ENCODE data around the gene TBCCD1. TPM values are rescaled to one million over a fixed set of nuclear protein-coding genes. Genes with fewer than 3 reads are reported as not detected.
A peak's percentile ranks its signal among the peaks of the same experiment; 100 is the strongest.

Gene TBCCD1
- total RNA-seq, 1 donor from 2014 or later = 17.7 TPM

DNA sequence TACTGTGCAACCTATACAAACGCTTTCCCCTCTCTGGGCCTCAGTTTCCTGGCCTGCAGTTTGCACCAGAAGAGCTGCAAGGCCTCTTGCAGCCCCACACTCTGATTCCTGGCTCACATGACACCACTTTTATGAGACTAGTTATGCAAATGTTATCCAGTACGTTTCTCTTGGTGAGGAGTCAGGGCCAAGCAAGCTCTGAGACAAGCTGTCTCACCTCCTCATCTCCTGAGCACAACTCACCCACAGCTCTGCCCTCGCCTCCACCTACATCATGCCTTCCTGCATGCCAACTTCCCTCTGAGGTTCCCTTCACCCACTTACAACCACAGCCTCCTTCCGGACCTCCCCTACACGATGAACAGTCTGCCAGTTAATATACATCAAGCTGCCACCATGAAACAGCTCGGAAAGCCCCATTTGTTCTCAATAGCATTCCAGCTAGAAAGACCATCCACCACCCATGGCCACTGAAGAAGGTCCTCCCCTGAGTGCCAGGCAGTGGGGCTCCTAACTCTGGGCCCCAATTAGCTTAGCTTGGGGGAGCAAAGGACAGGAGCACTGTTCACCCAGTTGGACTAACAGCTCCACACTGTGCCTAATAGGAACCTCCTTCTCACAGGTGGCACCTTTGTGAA lies 48.0 kb downstream of the TBCCD1 start:
- Mint-ChIP-seq H3K27me3 (ENCODE audit: low read depth) (no peaks in the 10 kb centered on the region), H3K27ac (peak overlapping the region; percentile 7), H3K36me3 (ENCODE audit: low read depth) (no peaks in the 10 kb centered on the region), H3K4me3 (ENCODE audit: low read depth) (no peak overlapping the region), H3K4me1 (ENCODE audit: low read depth) (peaks cover 41% of the 10 kb centered on the region), H3K9me3 (peaks cover 4% of the 10 kb centered on the region)
- intact Hi-C loops (cut with micrococcal nuclease) = loop anchor here (1.0 kb wide), 1 partner anchor 16 kb away; no protein-coding TSS in a partner anchor
- DNase-seq (ENCODE audit: low spot score) = peak; percentile 18

DNA sequence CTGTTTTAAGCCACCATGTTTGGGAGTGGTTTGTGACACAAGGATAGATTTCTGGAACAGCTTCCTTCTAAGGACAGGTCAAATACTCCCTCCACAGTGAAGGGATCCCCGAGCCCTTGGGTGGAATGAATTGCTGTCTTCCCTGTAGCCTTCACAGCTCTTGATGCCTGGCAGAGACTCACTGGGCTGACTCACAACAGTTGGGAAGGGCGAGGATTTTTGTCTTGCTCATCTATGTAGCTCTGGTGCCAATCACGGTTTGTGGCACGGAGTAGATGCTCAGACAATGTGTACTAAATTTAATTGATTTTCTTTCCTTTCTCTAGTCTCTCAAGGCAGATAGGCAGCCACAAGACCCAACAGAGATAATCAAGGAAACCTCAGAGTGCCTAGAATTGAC lies 49.9 kb downstream of the TBCCD1 start:
- Mint-ChIP-seq H3K4me3 (ENCODE audit: low read depth) (no peak overlapping the region), H3K27ac (no peak overlapping the region), H3K27me3 (ENCODE audit: low read depth) (peaks cover 3% of the 10 kb centered on the region), H3K4me1 (ENCODE audit: low read depth) (peaks cover 39% of the 10 kb centered on the region), H3K9me3 (peaks cover 4% of the 10 kb centered on the region), H3K36me3 (ENCODE audit: low read depth) (no peaks in the 10 kb centered on the region)
- intact Hi-C loops (cut with micrococcal nuclease) = no loop called here
- DNase-seq (ENCODE audit: low spot score) = no peak

DNA sequence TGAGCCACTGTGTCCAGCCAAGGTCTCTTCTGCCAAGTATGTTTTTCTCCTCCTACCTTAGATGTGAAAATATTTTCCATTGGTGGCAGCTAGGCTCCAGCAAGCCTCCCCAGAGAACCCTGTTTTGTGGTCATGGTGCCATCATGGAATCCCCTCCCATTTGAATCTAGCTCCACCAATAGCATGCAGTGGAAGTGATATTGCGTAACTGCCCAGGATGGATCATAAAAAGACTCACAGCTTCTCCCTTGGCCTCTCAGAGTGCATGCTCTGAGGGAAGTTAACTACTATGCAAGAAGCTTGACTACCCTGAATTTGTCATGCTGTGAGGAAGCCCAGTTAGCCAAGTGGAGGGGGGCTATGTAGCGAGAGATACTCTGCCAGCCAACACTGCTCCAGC lies 50.5 kb downstream of the TBCCD1 start:
- Mint-ChIP-seq H3K4me1 (ENCODE audit: low read depth) (peaks cover 41% of the 10 kb centered on the region), H3K36me3 (ENCODE audit: low read depth) (no peaks in the 10 kb centered on the region), H3K4me3 (ENCODE audit: low read depth) (no peak overlapping the region), H3K27me3 (ENCODE audit: low read depth) (peaks cover 3% of the 10 kb centered on the region), H3K9me3 (peaks cover 4% of the 10 kb centered on the region), H3K27ac (no peak overlapping the region)
- intact Hi-C loops (cut with micrococcal nuclease) = no loop called here
- DNase-seq (ENCODE audit: low spot score) = no peak

DNA sequence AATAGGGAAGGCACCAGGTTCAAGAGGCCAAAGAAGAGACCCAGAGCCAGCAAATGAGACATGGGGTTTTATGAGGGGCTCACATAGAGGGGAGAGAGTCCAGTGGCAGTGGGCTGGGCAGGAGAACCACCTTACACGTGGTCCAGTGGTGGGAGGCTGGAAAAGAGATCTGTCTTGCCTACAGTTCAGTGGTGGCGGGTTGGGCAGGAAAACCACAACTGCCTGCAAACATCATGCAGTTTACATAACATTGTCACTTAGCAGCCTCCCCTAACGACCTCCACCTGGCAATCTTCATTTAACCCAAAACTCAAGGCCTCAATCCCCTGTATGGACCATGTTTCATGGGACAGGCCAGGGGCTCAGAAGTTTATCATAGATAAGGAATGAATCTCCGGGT lies 52.0 kb downstream of the TBCCD1 start:
- Mint-ChIP-seq H3K27me3 (ENCODE audit: low read depth) (peaks cover 3% of the 10 kb centered on the region), H3K4me1 (ENCODE audit: low read depth) (peaks cover 39% of the 10 kb centered on the region), H3K4me3 (ENCODE audit: low read depth) (no peak overlapping the region), H3K36me3 (ENCODE audit: low read depth) (no peaks in the 10 kb centered on the region), H3K9me3 (peaks cover 4% of the 10 kb centered on the region), H3K27ac (no peak overlapping the region)
- intact Hi-C loops (cut with micrococcal nuclease) = no loop called here
- peak; percentile 17 for DNase-seq (ENCODE audit: low spot score)

DNA sequence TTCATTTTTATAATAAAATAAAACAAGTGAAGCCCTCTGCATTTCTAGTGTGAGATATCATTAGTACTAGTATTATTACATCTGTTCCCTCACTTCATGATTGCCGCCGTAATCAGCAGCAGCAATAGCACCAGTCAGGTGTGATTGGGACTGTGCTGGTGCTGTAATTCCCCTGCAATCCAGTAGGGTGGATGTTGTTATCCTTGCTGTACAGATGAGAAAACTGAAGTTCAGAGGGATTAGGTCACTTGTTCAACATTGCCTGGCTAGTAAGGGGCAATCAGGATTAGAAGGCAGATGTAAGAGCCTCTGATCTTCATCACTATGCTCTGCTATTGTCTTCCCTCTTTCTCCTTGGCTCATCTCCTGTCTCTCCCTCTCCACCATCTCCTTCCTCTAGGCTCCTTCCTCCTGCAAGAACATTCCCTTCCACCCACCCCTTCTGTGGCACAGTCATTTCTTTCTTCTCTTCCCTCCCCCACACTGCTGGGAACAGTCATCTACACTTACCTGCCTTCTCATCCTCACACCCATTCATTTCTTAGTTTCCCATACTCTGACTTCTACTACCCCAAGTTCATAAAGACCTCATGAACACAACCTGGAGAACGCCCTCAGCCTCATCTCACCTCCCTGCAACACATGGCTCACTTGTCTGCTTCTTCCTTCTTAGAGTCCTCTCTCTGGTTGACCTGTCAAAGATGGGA lies 52.7 kb downstream of the TBCCD1 start:
- Mint-ChIP-seq H3K9me3 (peaks cover 4% of the 10 kb centered on the region), H3K36me3 (ENCODE audit: low read depth) (no peaks in the 10 kb centered on the region), H3K27me3 (ENCODE audit: low read depth) (peaks cover 3% of the 10 kb centered on the region), H3K4me1 (ENCODE audit: low read depth) (peaks cover 37% of the 10 kb centered on the region), H3K27ac (no peak overlapping the region), H3K4me3 (ENCODE audit: low read depth) (no peak overlapping the region)
- DNase-seq (ENCODE audit: low spot score) = no peak
- intact Hi-C loops (cut with micrococcal nuclease) = no loop called here

DNA sequence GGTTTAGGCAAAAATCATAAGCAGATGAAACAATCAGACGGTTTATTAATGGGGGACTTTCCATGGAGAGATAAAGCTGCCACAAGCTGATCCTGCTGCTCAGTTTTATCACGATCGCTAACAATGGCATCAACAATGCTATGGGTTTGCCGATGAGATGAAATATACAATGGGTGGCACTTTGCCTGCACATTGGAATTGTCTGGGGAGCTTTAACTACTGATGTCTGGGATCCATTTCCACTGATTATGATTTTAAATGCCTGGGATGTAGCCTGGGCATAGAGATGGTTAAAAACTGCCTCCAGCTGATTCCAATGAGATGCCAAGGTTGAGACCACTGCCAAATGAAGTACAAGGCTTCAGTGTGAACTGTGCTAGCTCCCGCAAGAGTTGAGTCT lies 53.8 kb downstream of the TBCCD1 start:
- Mint-ChIP-seq H3K4me1 (ENCODE audit: low read depth) (peaks cover 28% of the 10 kb centered on the region), H3K9me3 (peaks cover 4% of the 10 kb centered on the region), H3K4me3 (ENCODE audit: low read depth) (no peak overlapping the region), H3K36me3 (ENCODE audit: low read depth) (no peaks in the 10 kb centered on the region), H3K27ac (no peak overlapping the region), H3K27me3 (ENCODE audit: low read depth) (peaks cover 3% of the 10 kb centered on the region)
- DNase-seq (ENCODE audit: low spot score) = no peak
- intact Hi-C loops (cut with micrococcal nuclease) = no loop called here

DNA sequence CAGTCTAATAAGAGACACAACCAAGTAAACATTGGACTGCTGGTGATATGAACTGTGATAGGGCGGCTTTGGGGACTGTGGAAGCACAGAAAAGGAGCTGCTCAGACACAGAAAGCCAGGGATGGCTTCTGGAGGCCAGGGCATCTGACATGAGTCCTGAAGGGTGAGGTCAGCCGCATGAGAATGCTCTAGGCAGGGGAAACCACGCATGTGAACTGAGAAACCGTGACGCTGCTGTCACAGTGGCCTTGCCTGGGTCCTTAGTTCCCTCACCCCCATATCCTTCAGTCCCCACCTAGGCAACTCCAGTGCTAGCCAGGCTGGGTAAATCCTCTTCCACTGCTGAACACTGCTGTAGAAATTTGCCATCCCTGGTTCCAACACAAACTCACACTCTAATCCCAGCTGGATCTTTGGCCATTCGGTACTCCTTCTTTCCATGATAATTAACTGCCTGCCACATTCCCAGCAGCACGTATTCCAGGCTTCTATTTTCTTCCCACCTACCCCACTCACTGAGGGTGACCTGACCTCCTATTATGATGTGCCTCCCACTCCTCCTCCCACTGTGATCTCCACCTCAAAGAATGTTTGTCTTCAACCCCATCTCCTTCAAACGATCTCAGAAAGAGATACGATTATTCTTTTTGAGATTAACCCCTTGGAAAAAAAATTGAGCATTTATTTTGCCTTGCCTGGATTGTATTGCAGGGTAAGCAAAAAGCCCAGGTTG lies 54.4 kb downstream of the TBCCD1 start:
- no peak overlapping the region for H3K4me3 Mint-ChIP-seq (ENCODE audit: low read depth)
- peaks cover 28% of the 10 kb centered on the region for H3K4me1 Mint-ChIP-seq (ENCODE audit: low read depth)
- intact Hi-C loops (cut with micrococcal nuclease) = no loop called here
- no peak for DNase-seq (ENCODE audit: low spot score)
- no peak overlapping the region for H3K27ac Mint-ChIP-seq
- peaks cover 3% of the 10 kb centered on the region for H3K27me3 Mint-ChIP-seq (ENCODE audit: low read depth)
- peaks cover 4% of the 10 kb centered on the region for H3K9me3 Mint-ChIP-seq
- H3K36me3 Mint-ChIP-seq (ENCODE audit: low read depth) = no peaks in the 10 kb centered on the region

DNA sequence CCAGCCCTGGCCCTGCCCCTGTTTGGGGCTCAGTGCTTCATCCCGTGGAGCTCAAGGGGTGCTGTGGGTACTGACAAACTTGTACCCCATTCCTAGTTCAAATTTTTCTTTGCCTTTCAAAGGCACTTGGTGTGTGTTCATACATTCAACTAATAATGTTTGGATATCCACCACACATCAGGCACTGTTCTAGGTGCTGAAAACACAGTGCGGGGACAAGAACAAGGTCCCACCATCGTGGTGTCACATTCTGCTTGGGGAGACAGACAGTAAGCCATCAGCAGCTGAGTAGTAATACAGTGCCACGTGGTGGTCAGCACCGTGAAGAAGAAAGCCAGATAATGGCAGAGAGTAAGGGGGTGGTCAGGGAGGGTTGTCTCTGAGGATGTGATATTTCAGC lies 55.4 kb downstream of the TBCCD1 start:
- Mint-ChIP-seq H3K9me3 (peaks cover 2% of the 10 kb centered on the region), H3K27me3 (ENCODE audit: low read depth) (peaks cover 3% of the 10 kb centered on the region), H3K36me3 (ENCODE audit: low read depth) (no peaks in the 10 kb centered on the region), H3K4me1 (ENCODE audit: low read depth) (peaks cover 32% of the 10 kb centered on the region), H3K27ac (no peak overlapping the region), H3K4me3 (ENCODE audit: low read depth) (no peak overlapping the region)
- intact Hi-C loops (cut with micrococcal nuclease) = no loop called here
- DNase-seq (ENCODE audit: low spot score) = no peak

DNA sequence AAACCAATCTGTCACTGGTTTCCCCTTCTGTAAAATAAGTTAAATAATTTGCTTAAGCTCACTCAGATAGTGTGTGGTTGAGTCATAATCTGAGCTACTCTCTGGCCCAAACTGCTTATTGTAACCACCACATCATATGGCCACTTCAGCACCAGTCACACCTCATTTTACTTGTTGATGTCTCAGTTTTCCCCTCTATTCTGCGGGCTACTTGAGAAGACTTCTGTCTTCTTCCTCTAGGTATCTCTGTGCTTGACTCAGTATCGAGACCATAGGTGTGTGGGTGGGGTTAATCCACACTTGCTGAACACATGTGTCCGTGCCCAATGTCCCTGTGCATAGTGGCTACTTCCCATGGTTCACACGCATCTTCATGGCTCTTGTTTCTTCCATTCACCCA lies 55.9 kb downstream of the TBCCD1 start:
- H3K4me1 Mint-ChIP-seq (ENCODE audit: low read depth) = peaks cover 32% of the 10 kb centered on the region
- intact Hi-C loops (cut with micrococcal nuclease) = no loop called here
- peaks cover 3% of the 10 kb centered on the region for H3K27me3 Mint-ChIP-seq (ENCODE audit: low read depth)
- no peak for DNase-seq (ENCODE audit: low spot score)
- no peak overlapping the region for H3K27ac Mint-ChIP-seq
- no peaks in the 10 kb centered on the region for H3K36me3 Mint-ChIP-seq (ENCODE audit: low read depth)
- H3K4me3 Mint-ChIP-seq (ENCODE audit: low read depth) = no peak overlapping the region
- H3K9me3 Mint-ChIP-seq = no peaks in the 10 kb centered on the region

DNA sequence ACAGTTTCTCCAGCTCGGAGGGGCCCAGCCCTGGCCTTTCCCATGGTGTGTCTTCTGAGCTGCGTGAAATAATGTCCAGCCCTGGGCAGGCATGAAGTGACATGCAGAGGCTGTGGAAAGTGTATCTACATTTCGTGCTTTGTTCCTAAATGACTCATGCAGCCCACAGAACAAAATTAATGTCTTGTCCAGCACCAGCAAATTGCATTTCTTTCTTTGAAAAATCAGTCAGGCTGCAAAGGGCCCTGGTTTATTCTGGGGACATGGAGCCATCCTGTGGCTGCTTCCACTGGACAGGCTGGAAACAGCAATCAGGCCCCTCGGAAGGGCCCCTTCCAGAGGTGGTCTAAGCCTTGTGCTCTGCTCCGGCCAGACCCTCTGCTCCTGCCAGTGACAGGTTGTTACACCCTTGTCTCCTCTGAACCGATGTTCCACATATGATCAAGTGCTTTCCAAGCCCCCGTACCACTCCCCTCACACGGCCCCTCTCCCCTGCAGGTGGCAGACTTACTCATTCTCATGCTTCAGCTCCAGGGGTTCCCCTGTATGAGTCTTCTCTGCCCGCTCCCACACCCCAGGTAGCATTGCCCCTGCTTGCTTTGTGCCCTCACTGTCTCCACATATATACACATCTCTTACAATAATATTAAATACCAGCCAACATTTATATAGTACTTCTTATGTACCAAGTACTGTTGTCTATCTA lies 56.6 kb downstream of the TBCCD1 start:
- DNase-seq (ENCODE audit: low spot score) = no peak
- Mint-ChIP-seq H3K27ac (no peak overlapping the region), H3K4me3 (ENCODE audit: low read depth) (no peak overlapping the region), H3K4me1 (ENCODE audit: low read depth) (peaks cover 26% of the 10 kb centered on the region), H3K9me3 (no peaks in the 10 kb centered on the region), H3K36me3 (ENCODE audit: low read depth) (no peaks in the 10 kb centered on the region), H3K27me3 (ENCODE audit: low read depth) (peaks cover 3% of the 10 kb centered on the region)
- intact Hi-C loops (cut with micrococcal nuclease) = no loop called here

DNA sequence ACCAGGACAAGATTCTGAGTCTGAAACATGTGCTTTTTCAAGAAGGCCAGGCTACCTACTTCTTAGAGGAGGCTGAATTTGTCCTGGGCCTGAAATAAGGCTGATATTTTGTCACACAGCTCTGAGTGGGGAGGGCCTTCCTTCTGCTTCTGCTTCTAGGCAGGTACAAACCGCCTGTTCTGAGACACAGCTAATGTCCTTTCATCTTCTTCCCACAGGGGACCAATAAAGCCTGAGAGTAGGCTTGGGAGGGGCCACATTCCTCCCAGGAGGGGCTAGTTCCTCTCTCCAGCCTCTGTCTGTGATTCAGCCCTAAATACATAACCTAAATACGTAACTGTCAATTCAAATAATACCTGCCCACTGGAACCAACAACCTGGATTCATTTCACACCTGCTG lies 57.7 kb downstream of the TBCCD1 start:
- Mint-ChIP-seq H3K9me3 (no peaks in the 10 kb centered on the region), H3K4me3 (ENCODE audit: low read depth) (no peak overlapping the region), H3K4me1 (ENCODE audit: low read depth) (peaks cover 15% of the 10 kb centered on the region), H3K27me3 (ENCODE audit: low read depth) (peaks cover 3% of the 10 kb centered on the region), H3K27ac (no peak overlapping the region), H3K36me3 (ENCODE audit: low read depth) (no peaks in the 10 kb centered on the region)
- no peak for DNase-seq (ENCODE audit: low spot score)
- intact Hi-C loops (cut with micrococcal nuclease) = no loop called here

DNA sequence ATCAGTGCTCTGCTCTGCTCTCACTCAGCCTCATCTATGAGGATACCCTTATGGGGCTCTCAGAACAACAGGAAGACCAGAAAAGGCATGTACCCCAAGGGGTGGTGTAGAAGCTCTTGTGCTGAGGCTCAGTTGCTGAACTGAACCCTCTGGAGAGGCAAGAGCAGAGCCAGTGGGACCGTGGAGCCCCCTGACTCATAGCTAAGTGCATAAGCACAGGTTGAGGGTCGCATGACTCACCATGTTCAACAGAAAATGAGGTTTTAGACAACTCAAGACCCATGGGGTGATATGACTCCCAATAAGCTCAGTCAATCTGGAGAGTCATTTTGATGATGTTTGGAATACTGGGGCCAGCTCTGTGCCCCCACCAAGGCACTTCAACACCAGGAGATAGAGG lies 60.3 kb downstream of the TBCCD1 start:
- Mint-ChIP-seq H3K27ac (no peak overlapping the region), H3K4me1 (ENCODE audit: low read depth) (peaks cover 20% of the 10 kb centered on the region), H3K4me3 (ENCODE audit: low read depth) (no peak overlapping the region), H3K36me3 (ENCODE audit: low read depth) (no peaks in the 10 kb centered on the region), H3K27me3 (ENCODE audit: low read depth) (no peaks in the 10 kb centered on the region), H3K9me3 (no peaks in the 10 kb centered on the region)
- DNase-seq (ENCODE audit: low spot score) = no peak
- intact Hi-C loops (cut with micrococcal nuclease) = no loop called here

Measured in activated T-helper 2 cell treated with anti-CD3 and anti-CD28 coated beads, Interferon-gamma antibody, Interleukin-2, Interleukin-4, amounts not matched to agents 10 μg/mL and 5 μg/mL and 100 μg/mL, durations not matched to agents 14 hours and 24 hours and 36 hours (primary cell).